Measurements from ENCODE around the gene IFNA5.

Gene IFNA5

GRCh38 chr9:21289848-21290247 is 15.3 kb downstream of the IFNA5 start:
- DNase-seq, result no peak

GRCh38 chr9:21287280-21287679 is 17.8 kb downstream of the IFNA5 start:
- no peak for DNase-seq

GRCh38 chr9:21286659-21287058 is 18.5 kb downstream of the IFNA5 start:
- no peak for DNase-seq

GRCh38 chr9:21286099-21286498 is 19.0 kb downstream of the IFNA5 start:
- no peak for DNase-seq

- no peak for DNase-seq
These were observed 23.8 kb downstream of the IFNA5 start for GRCh38 chr9:21281275-21281674.

GRCh38 chr9:21268347-21268657 is 36.8 kb downstream of the IFNA5 start:
- DNase-seq, result no peak

GRCh38 chr9:21267485-21268346 is 37.4 kb downstream of the IFNA5 start:
- no peak for DNase-seq

GRCh38 chr9:21266733-21267484 is 38.2 kb downstream of the IFNA5 start:
- DNase-seq, result no peak

GRCh38 chr9:21265421-21266189 is 39.5 kb downstream of the IFNA5 start:
- no peak for DNase-seq

GRCh38 chr9:21255538-21256212 is 49.4 kb downstream of the IFNA5 start:
- DNase-seq, result no peak
